H1 (cell line): ENCODE measurements around the gene VPS13C.

ENCODE experiments used
- CBX8 ChIP-seq: fragments of 300-800, 300-1000 bp; sonication (generic); IDR thresholded peaks from 2 replicates; pipeline ENCODE4 v1.7.1; 2016; ENCODE audit warnings: low read depth, low read length, borderline replicate concordance
- CEBPB ChIP-seq: IDR thresholded peaks from 2 replicates; pipeline ENCODE4 v1.6.1; 2012; ENCODE audit warnings: low read depth, low read length
- CHD2 ChIP-seq: IDR thresholded peaks from 2 replicates; pipeline ENCODE4 v1.6.1; 2012; ENCODE audit warnings: low read length, improper control_type of control experiment
- CHD7 ChIP-seq: fragments of 300-600 bp; sonication (generic); IDR thresholded peaks from 2 replicates; pipeline ENCODE4 v1.7.1; 2012; ENCODE audit warnings: low read length, moderate library complexity, mild to moderate bottlenecking, inconsistent platforms; ENCODE audit not compliant: insufficient replicate concordance
- CTCF ChIP-seq, 3 experiments: IDR thresholded peaks; 1 replicate in 2 of 3; 2 replicates in 1 of 3; pipeline versions ENCODE4 v1.5.1 to v1.6.1; 2011; ENCODE audit warnings: low read length in 3 of 3, mild to moderate bottlenecking in 3 of 3, inconsistent platforms in 2 of 3, low read depth in 1 of 3, moderate library complexity in 1 of 3; ENCODE audit not compliant: insufficient read depth in 1 of 3; ENCODE audit errors: control extremely low read depth in 1 of 3
- EZH2 ChIP-seq: fragments of 200-600 bp; sonication (generic); IDR thresholded peaks from 2 replicates; pipeline ENCODE4 v1.7.1; 2012; ENCODE audit warnings: low read depth, mild to moderate bottlenecking, moderate library complexity, low read length, inconsistent platforms; ENCODE audit not compliant: severe bottlenecking
- SUZ12 ChIP-seq: fragments of 200-600 bp; sonication (generic); IDR thresholded peaks from 2 replicates; pipeline ENCODE4 v1.6.1; 2012; ENCODE audit warnings: mild to moderate bottlenecking, inconsistent platforms, low read length, moderate library complexity, mixed read lengths
- TAF1 ChIP-seq: IDR thresholded peaks from 2 replicates; pipeline ENCODE4 v1.6.1; 2011; ENCODE audit warnings: mild to moderate bottlenecking, low read depth, low read length

- TF ChIP-seq CHD2, result no peak
- TF ChIP-seq CTCF (IDR thresholded peaks at IDR 0.05; ENCODE audit: control extremely low read depth in 1 of 3, insufficient read depth in 1 of 3, low read depth in 1 of 3, low read length in 3 of 3), result no peak
- no peak for TF ChIP-seq EZH2
- TF ChIP-seq CHD7, result no peak
- no peak for TF ChIP-seq SUZ12
- no peak for TF ChIP-seq TAF1
- no peak for TF ChIP-seq CEBPB
- TF ChIP-seq CBX8, result no peak
Measured at GRCh38 chr15:61841466-61841865, 218.8 kb downstream of the VPS13C start.
